RCC 7860 (cell line): Measurements from ENCODE around the gene LIMS4.
"Not testable (repeated sequence)": the region's sequence is repeated elsewhere in the genome, so short reads cannot be mapped to it uniquely, and the experiment has no call there.

Source experiments
- DNase-seq: peaks from one replicate; pipeline ENCODE4 v3.0.0-alpha.2; 2015; ENCODE audit warnings: low spot score
- FAIRE-seq: peaks from 2 replicates; lab custom pipeline; 2012; peaks lifted over from hg19 to GRCh38; lab: Jason Lieb, UNC

The LIMS4 gene

DNA sequence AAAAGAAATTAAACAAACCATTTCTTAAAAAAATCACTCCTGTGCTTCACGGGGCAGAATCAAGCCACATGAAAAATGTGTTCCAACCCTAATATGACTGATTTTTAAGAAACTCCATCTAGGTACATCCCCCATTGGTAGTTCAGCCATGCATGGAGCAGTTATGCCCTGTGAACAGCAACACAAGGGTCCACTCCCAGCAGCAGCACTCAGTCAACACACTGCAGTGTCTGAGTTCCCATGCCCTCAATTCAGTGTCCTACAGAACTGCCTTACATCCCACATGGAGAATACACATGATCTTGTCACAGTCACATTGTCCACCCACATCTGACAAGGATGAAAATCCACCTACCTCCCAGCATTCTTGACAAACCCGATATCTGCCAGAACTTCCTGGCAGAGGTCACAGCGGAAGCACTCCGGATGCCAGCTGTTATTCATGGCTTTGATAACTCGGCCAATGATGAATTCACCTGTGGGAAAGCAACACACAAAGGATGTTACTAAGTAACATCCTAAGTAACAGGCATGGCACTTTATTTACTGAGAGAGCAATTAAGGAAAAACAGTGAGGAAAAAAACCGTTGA lies 17.4 kb downstream of the LIMS4 start:
- FAIRE-seq, DNase-seq: not testable (repeated sequence)

- not testable (repeated sequence) for FAIRE-seq
Measured at GRCh38 chr2:110450951-110451350, 21.7 kb downstream of the LIMS4 start.

GRCh38 chr2:110449127-110449947 lies 23.3 kb downstream of the LIMS4 start:
- not testable (repeated sequence) for DNase-seq, FAIRE-seq

More at GRCh38 chr2:110450951-110451350, 21.7 kb downstream of the LIMS4 start:
- not testable (repeated sequence) for DNase-seq

- FAIRE-seq, DNase-seq: not testable (repeated sequence)
Measured at GRCh38 chr2:110446644-110447043, 26.0 kb downstream of the LIMS4 start.

GRCh38 chr2:110443305-110444005 lies 29.2 kb downstream of the LIMS4 start:
- not testable (repeated sequence) for FAIRE-seq, DNase-seq

GRCh38 chr2:110441905-110442304 lies 30.7 kb downstream of the LIMS4 start:
- DNase-seq, FAIRE-seq: not testable (repeated sequence)

GRCh38 chr2:110434565-110434964 lies 38.1 kb downstream of the LIMS4 start:
- FAIRE-seq: not testable (repeated sequence)

DNA sequence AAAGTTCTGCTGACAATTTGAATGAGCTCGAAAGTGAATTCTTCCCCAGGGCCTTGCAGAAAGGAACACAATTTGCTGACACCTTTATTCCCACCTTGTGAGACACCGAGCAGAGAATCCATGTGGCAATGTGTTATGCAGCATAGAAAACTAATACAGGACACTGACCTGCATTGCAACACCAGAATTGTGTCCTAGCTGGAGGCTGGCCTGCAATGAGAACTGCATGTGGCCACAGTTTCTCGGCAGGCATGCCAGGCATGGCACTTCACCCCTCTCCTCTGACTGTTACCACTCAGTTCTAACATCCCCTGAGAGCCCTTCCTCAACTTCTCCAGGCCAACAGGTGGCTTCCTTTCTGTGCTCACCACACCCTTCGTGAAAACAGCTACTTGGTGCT lies 46.9 kb downstream of the LIMS4 start:
- not testable (repeated sequence) for DNase-seq, FAIRE-seq

More at GRCh38 chr2:110434565-110434964, 38.1 kb downstream of the LIMS4 start:
- DNase-seq: not testable (repeated sequence)

DNA sequence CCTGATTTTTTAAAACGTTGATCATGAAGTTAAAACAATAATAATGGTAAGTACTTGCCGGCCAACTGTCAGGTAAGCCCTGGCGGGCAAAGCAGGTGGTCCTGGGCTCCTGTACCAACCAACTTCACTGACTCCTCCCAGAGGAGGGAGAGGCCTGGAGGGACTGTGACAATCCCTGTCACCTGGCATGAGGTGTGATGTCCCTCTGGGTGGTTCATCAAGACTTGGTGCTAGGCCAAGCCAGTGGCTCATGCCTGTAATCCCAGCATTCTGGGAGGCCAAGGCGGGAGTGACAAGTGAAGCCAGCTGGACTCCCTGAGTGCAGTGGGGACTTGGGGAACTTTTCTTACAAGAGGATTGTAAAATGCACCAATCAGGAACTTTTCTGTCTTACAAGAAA lies 48.2 kb downstream of the LIMS4 start:
- FAIRE-seq: not testable (repeated sequence)

DNA sequence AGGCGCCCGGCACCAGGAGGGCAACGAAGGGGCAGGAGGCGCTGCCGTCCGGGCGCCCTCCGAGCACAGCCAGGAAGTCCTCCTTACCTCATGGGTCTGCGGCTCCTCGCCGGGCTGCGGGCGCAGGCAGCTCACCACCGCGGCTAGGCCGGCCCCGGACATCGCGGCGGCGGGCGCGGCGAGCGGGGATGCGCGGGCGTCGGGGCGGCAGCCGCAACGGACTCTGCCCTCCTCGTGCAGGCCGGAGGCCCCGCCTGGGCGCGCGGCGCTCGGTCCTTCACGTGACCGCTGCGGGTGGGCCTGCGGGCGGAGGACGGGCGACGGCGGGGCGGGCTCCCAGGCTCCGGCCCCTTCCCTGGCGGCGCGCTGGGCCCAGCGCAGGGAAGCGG lies 49.0 kb downstream of the LIMS4 start:
- FAIRE-seq, DNase-seq: not testable (repeated sequence)

More for the DNA sequence above, 48.2 kb downstream of the LIMS4 start:
- DNase-seq: not testable (repeated sequence)

- not testable (repeated sequence) for DNase-seq, FAIRE-seq
Measured at GRCh38 chr2:110422852-110423573, 49.6 kb downstream of the LIMS4 start.

GRCh38 chr2:110420641-110421354 lies 51.8 kb downstream of the LIMS4 start:
- FAIRE-seq, DNase-seq: not testable (repeated sequence)

GRCh38 chr2:110407142-110407541 lies 65.5 kb downstream of the LIMS4 start:
- not testable (repeated sequence) for FAIRE-seq, DNase-seq

- not testable (repeated sequence) for FAIRE-seq
Measured at GRCh38 chr2:110404988-110405387, 67.6 kb downstream of the LIMS4 start.

GRCh38 chr2:110404246-110404645 lies 68.4 kb downstream of the LIMS4 start:
- not testable (repeated sequence) for FAIRE-seq, DNase-seq

More at GRCh38 chr2:110404988-110405387, 67.6 kb downstream of the LIMS4 start:
- DNase-seq: not testable (repeated sequence)

DNA sequence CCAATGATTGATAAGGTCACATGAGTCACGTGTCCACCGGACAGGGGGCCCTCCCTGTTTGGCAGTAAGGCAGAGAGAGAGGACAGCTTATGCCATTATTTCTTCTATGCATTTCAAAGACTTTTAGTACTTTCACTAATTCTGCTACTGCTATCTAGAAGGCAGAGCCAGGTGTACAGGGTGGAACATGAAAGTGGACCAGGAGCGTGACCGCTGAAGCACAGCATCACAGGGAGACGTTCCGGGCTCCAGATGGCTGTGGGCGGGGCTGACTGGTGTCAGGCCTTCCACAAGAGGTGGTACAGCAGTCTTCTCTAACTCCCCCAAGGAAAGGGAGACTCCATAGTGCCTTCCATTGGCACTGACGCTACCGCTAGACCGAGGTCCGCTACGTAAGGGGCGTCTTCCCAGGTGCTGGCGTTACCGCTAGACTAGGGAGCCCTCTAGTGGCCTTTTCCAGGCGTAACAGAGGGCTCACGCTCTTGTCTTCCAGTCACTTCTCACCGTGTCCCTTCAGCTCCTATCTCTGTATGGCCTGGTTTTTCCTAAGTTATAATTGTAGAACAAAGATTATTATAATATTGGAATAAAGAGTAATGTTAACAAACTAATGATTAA lies 71.5 kb downstream of the LIMS4 start:
- peak; percentile 76 for FAIRE-seq
- DNase-seq: not testable (repeated sequence)

- not testable (repeated sequence) for DNase-seq, FAIRE-seq
Measured at GRCh38 chr2:110399378-110399777, 73.2 kb downstream of the LIMS4 start.

DNA sequence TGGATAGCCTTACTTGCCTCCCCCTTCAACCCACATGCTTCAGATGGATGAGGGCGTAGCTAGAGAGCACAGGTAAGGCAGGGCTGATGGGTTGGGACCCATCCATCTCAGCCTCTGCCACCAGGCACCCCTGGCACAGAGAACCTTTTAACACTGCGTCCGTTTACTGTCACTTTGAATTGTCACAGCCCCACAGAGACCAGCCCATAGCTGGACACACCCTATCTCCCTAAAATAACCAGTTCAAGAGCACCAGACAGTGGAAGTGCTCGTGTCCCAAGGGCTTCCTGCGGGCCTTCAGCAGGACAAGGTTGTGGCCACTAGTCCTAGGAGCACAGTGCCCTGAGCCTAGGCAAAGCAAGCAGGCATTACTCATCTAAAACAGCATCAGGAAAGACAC lies 76.6 kb downstream of the LIMS4 start:
- FAIRE-seq, DNase-seq: not testable (repeated sequence)
